ENCODE measurements around the gene MC2R. TPM values are rescaled to one million over a fixed set of nuclear protein-coding genes. Genes with fewer than 3 reads are reported as not detected.

The MC2R gene
- polyA plus RNA-seq (2013, experiment 1 of 2) = not detected
- polyA plus RNA-seq (2013, experiment 2 of 2) = not detected

DNA sequence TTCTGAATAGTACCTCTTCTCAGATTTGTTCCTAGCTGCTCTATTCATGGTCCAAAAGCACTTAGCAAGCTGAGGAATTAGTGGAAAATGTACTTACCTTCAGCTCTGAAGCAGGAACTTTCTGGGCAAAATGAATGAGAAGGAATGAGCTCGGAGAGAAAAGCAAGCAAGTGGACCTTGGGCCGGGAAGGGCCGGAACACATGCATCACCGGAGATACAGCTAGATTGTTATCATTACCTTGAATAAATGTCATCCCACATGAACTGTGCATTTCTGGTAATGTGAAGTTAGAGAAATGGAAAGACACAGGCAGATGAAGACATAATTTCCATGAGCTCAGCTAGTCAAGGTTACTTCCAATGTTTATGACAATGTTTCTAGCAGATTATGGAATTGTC, at the start of gene MC2R:
MC2R (minus strand) TSS at position 146 of the 400 bp plus-strand sequence. CDS start 30,018 bp downstream, outside the sequence.
- no peaks in the 10 kb centered on the region for H3K9me3 ChIP-seq (ENCODE audit: insufficient read depth, low read depth, low read length)
- H3K27ac ChIP-seq (ENCODE audit: low read depth, low read length) = no peak within 1 kb of the TSS
- no peak within 1 kb of the TSS for H3K4me3 ChIP-seq (ENCODE audit: low read length)
- H3K27me3 ChIP-seq (ENCODE audit: insufficient read depth, low read length) = no peaks in the 10 kb centered on the region
- no peaks in the 10 kb centered on the region for H3K4me1 ChIP-seq (ENCODE audit: insufficient read depth, low read length)
- WGBS = 95% methylated on average over 4 of the region's 4 CpGs
- no peak within 1 kb of the TSS for H3K9ac ChIP-seq (ENCODE audit: low read depth, low read length)
- no peaks in the 10 kb centered on the region for H3K36me3 ChIP-seq (ENCODE audit: insufficient read depth, low read length)

DNA sequence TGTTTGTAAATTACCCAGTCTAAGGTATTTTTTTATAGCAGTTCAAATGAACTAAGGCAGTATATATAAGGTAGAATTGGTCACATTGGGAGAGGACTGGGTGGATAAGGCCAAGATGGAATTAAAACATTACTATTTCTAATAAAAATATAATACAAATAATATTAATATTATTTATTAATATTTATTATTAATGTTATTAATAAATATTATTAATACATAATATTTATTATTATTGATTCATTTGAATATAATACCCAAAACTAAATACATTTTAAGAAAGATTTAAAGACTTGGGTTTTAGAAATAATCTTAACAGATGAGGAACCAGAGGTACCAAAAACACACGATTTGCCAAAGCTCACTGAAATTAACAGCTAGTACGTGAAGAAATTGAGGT, 30.5 kb upstream of the MC2R start:
- no peaks in the 10 kb centered on the region for H3K9me3 ChIP-seq (ENCODE audit: insufficient read depth, low read depth, low read length)
- WGBS = 97% methylated on average over 2 of the region's 2 CpGs
- H3K4me1 ChIP-seq (ENCODE audit: insufficient read depth, low read length) = no peaks in the 10 kb centered on the region
- no peak overlapping the region for H3K27ac ChIP-seq (ENCODE audit: low read depth, low read length)
- H3K36me3 ChIP-seq (ENCODE audit: insufficient read depth, low read length) = no peaks in the 10 kb centered on the region
- H3K9ac ChIP-seq (ENCODE audit: low read depth, low read length) = no peak overlapping the region
- H3K4me3 ChIP-seq (ENCODE audit: low read length) = no peak overlapping the region
- H3K27me3 ChIP-seq (ENCODE audit: insufficient read depth, low read length) = no peaks in the 10 kb centered on the region

DNA sequence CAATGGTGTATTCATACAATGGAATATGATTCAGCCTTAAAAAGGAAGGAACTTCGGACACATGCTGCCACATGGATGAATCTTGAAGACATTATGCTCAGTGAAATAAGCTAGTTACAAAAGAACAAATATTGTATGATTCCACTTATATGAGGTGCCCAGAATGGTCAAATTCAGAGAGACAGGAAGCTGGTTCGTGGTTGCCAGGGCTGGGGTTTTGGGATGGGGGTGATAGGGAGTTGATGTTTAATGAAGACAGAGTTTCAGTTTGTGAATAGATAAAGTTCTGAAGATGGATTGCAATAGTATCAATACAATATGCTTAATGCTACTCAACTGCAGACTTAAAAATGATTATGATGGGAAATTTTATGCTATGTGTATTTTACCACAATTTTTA, 28.0 kb upstream of the MC2R start:
- WGBS = 90% methylated on average over 2 of the region's 2 CpGs
- Histone ChIP-seq H3K27ac (ENCODE audit: low read depth, low read length) (no peak overlapping the region), H3K27me3 (ENCODE audit: insufficient read depth, low read length) (no peaks in the 10 kb centered on the region), H3K9me3 (ENCODE audit: insufficient read depth, low read depth, low read length) (no peaks in the 10 kb centered on the region), H3K36me3 (ENCODE audit: insufficient read depth, low read length) (no peaks in the 10 kb centered on the region), H3K4me3 (ENCODE audit: low read length) (no peak overlapping the region), H3K4me1 (ENCODE audit: insufficient read depth, low read length) (no peaks in the 10 kb centered on the region), H3K9ac (ENCODE audit: low read depth, low read length) (no peak overlapping the region)

DNA sequence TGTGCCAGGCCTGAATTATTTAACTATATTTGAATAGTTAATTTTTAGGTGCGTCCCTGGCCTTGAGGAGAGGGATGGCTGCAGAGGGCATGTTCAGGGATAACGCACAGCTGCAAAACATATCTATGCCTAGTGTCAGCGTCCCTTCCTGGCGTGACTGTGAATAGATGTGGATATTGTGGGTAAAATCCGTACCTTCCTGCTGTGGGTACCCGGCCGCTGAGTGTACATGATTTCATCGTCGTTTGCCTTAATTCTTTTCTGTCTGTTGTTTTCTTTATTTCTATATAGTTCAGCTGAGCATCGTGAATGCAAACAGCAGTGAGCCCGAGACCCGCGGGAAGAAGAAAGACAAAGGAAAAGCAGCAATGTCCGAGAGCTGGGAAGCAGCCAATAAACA, 25.0 kb upstream of the MC2R start:
- Histone ChIP-seq H3K4me3 (ENCODE audit: low read length) (no peak overlapping the region), H3K27me3 (ENCODE audit: insufficient read depth, low read length) (no peaks in the 10 kb centered on the region), H3K36me3 (ENCODE audit: insufficient read depth, low read length) (no peaks in the 10 kb centered on the region), H3K27ac (ENCODE audit: low read depth, low read length) (no peak overlapping the region), H3K9me3 (ENCODE audit: insufficient read depth, low read depth, low read length) (no peaks in the 10 kb centered on the region), H3K4me1 (ENCODE audit: insufficient read depth, low read length) (no peaks in the 10 kb centered on the region), H3K9ac (ENCODE audit: low read depth, low read length) (no peak overlapping the region)
- 94% methylated on average over 14 of the region's 14 CpGs for WGBS

GRCh38 chr18:13934676-13935075, 19.3 kb upstream of the MC2R start:
- H3K9ac ChIP-seq (ENCODE audit: low read depth, low read length) = no peak overlapping the region
- 96% methylated on average over 6 of the region's 6 CpGs for WGBS
- H3K27me3 ChIP-seq (ENCODE audit: insufficient read depth, low read length) = no peaks in the 10 kb centered on the region
- H3K36me3 ChIP-seq (ENCODE audit: insufficient read depth, low read length) = no peaks in the 10 kb centered on the region
- no peaks in the 10 kb centered on the region for H3K9me3 ChIP-seq (ENCODE audit: insufficient read depth, low read depth, low read length)
- peaks cover 12% of the 10 kb centered on the region for H3K4me1 ChIP-seq (ENCODE audit: insufficient read depth, low read length)
- no peak overlapping the region for H3K4me3 ChIP-seq (ENCODE audit: low read length)
- no peak overlapping the region for H3K27ac ChIP-seq (ENCODE audit: low read depth, low read length)

DNA sequence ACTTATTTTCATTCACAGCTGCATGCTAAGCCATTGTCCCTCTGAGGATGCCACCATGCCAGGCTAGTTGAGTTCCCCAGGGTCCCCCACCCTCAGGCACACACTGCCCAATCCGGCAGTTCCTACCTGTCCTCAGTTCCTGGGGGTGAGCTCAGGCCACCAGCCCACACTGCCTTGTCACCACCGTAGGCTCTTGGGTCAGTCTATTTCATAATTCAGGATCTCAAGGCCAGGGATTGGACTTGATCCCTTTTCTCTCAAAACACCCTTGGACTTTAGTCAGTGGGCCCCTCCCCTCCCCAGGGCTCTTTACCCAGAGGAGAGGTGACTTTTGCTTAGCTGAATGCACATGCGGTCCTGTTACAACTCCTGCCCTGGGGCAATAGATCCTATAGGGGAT, 18.7 kb upstream of the MC2R start:
- 96% methylated on average over 3 of the region's 3 CpGs for WGBS
- H3K9me3 ChIP-seq (ENCODE audit: insufficient read depth, low read depth, low read length) = peaks cover 5% of the 10 kb centered on the region

GRCh38 chr18:13932285-13933025, 17.1 kb upstream of the MC2R start:
- no peak overlapping the region for H3K4me3 ChIP-seq (ENCODE audit: low read length)
- no peak overlapping the region for H3K9ac ChIP-seq (ENCODE audit: low read depth, low read length)
- no peaks in the 10 kb centered on the region for H3K36me3 ChIP-seq (ENCODE audit: insufficient read depth, low read length)
- H3K27ac ChIP-seq (ENCODE audit: low read depth, low read length) = peak overlapping the region; percentile 52; the same call in 1 of the 2 replicates
- no peaks in the 10 kb centered on the region for H3K27me3 ChIP-seq (ENCODE audit: insufficient read depth, low read length)
- 54% methylated on average over 10 of the region's 10 CpGs for WGBS
- peaks cover 12% of the 10 kb centered on the region for H3K4me1 ChIP-seq (ENCODE audit: insufficient read depth, low read length)
- H3K9me3 ChIP-seq (ENCODE audit: insufficient read depth, low read depth, low read length) = peaks cover 12% of the 10 kb centered on the region

More for the DNA sequence above, 18.7 kb upstream of the MC2R start:
- H3K27me3 ChIP-seq (ENCODE audit: insufficient read depth, low read length) = no peaks in the 10 kb centered on the region
- no peaks in the 10 kb centered on the region for H3K36me3 ChIP-seq (ENCODE audit: insufficient read depth, low read length)
- H3K9ac ChIP-seq (ENCODE audit: low read depth, low read length) = no peak overlapping the region
- H3K4me3 ChIP-seq (ENCODE audit: low read length) = no peak overlapping the region
- peaks cover 12% of the 10 kb centered on the region for H3K4me1 ChIP-seq (ENCODE audit: insufficient read depth, low read length)
- H3K27ac ChIP-seq (ENCODE audit: low read depth, low read length) = no peak overlapping the region

DNA sequence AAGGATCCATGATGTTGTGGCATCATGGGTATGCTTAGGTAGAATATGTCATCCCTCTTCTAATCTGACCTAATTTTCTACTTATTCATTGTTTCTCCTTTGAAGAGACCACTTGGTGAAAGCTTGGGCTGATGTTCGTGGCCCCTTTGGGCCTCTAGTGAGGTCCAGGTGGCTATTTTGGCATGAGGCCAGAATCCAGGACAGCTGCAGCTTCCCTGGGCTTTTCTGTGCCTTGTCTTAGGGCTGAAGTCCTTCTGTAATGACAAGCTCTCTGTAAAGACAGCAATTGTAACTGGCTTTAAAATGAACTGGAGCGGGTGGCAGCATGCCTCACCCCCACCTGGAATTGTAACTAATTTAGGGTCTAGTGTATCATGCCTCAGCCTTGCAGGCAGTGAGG, 15.6 kb upstream of the MC2R start:
- Histone ChIP-seq H3K27ac (ENCODE audit: low read depth, low read length) (no peak overlapping the region), H3K9ac (ENCODE audit: low read depth, low read length) (no peak overlapping the region), H3K4me1 (ENCODE audit: insufficient read depth, low read length) (peaks cover 12% of the 10 kb centered on the region), H3K4me3 (ENCODE audit: low read length) (no peak overlapping the region), H3K9me3 (ENCODE audit: insufficient read depth, low read depth, low read length) (peaks cover 12% of the 10 kb centered on the region), H3K27me3 (ENCODE audit: insufficient read depth, low read length) (no peaks in the 10 kb centered on the region), H3K36me3 (ENCODE audit: insufficient read depth, low read length) (no peaks in the 10 kb centered on the region)
- 90% methylated on average over 2 of the region's 2 CpGs for WGBS

GRCh38 chr18:13923221-13923620, 7.9 kb upstream of the MC2R start:
- Histone ChIP-seq H3K4me3 (ENCODE audit: low read length) (no peak overlapping the region), H3K9ac (ENCODE audit: low read depth, low read length) (no peak overlapping the region), H3K4me1 (ENCODE audit: insufficient read depth, low read length) (no peaks in the 10 kb centered on the region), H3K36me3 (ENCODE audit: insufficient read depth, low read length) (no peaks in the 10 kb centered on the region), H3K27me3 (ENCODE audit: insufficient read depth, low read length) (no peaks in the 10 kb centered on the region), H3K9me3 (ENCODE audit: insufficient read depth, low read depth, low read length) (no peaks in the 10 kb centered on the region), H3K27ac (ENCODE audit: low read depth, low read length) (no peak overlapping the region)
- WGBS = 93% methylated on average over 3 of the region's 3 CpGs

- no peak overlapping the region for H3K27ac ChIP-seq (ENCODE audit: low read depth, low read length)
- H3K4me3 ChIP-seq (ENCODE audit: low read length) = no peak overlapping the region
- H3K4me1 ChIP-seq (ENCODE audit: insufficient read depth, low read length) = no peaks in the 10 kb centered on the region
- no peaks in the 10 kb centered on the region for H3K9me3 ChIP-seq (ENCODE audit: insufficient read depth, low read depth, low read length)
- H3K9ac ChIP-seq (ENCODE audit: low read depth, low read length) = no peak overlapping the region
- no peaks in the 10 kb centered on the region for H3K36me3 ChIP-seq (ENCODE audit: insufficient read depth, low read length)
- H3K27me3 ChIP-seq (ENCODE audit: insufficient read depth, low read length) = no peaks in the 10 kb centered on the region
- WGBS = 93% methylated on average over 8 of the region's 8 CpGs
Measured at GRCh38 chr18:13918898-13919297, 3.6 kb upstream of the MC2R start.

DNA sequence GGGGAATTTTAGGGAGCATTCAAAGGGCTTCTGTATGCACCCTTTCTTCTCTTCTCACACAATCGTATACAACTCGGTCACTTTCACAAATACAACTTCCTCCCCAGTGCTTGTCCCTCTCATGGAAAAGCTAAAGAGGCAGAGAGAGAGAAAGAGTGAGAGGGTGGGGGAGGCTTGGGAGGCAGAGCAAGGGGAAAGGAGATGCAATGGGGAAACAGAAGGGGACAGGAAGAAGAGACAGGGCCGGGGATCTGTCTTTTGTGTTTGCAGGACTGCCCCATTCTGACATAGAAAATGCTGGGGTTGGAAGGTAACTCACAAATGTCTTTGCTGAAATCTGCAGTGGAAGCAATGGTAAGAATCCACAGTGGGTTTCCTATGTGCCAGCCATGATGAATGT, 2.1 kb upstream of the MC2R start:
- H3K4me3 ChIP-seq (ENCODE audit: low read length) = no peak overlapping the region
- 89% methylated on average over 1 of the region's 3 CpGs for WGBS
- H3K27me3 ChIP-seq (ENCODE audit: insufficient read depth, low read length) = no peaks in the 10 kb centered on the region
- H3K27ac ChIP-seq (ENCODE audit: low read depth, low read length) = no peak overlapping the region
- no peaks in the 10 kb centered on the region for H3K4me1 ChIP-seq (ENCODE audit: insufficient read depth, low read length)
- H3K9me3 ChIP-seq (ENCODE audit: insufficient read depth, low read depth, low read length) = no peaks in the 10 kb centered on the region
- H3K9ac ChIP-seq (ENCODE audit: low read depth, low read length) = no peak overlapping the region
- no peaks in the 10 kb centered on the region for H3K36me3 ChIP-seq (ENCODE audit: insufficient read depth, low read length)

GRCh38 chr18:13916559-13916958, 1.2 kb upstream of the MC2R start:
- Histone ChIP-seq H3K9me3 (ENCODE audit: insufficient read depth, low read depth, low read length) (no peaks in the 10 kb centered on the region), H3K27me3 (ENCODE audit: insufficient read depth, low read length) (no peaks in the 10 kb centered on the region), H3K36me3 (ENCODE audit: insufficient read depth, low read length) (no peaks in the 10 kb centered on the region), H3K4me3 (ENCODE audit: low read length) (no peak overlapping the region), H3K4me1 (ENCODE audit: insufficient read depth, low read length) (no peaks in the 10 kb centered on the region), H3K9ac (ENCODE audit: low read depth, low read length) (no peak overlapping the region), H3K27ac (ENCODE audit: low read depth, low read length) (no peak overlapping the region)
- WGBS = 90% methylated on average over 6 of the region's 6 CpGs

Data from HUES64 (cell line).